DOHH2 (cell line): ENCODE measurements around the gene EPSTI1.

Experiments
- EZH2phosphoT487 ChIP-seq: fragments of 200-600 bp; sonication (generic); IDR thresholded peaks from 2 replicates; pipeline ENCODE4 v1.6.1; 2017; ENCODE audit warnings: borderline replicate concordance, mild to moderate bottlenecking, antibody characterized with exemption, low read length, moderate library complexity, mixed read lengths
- TF ChIP-seq, protein P1 (sequence below): fragments of 200-600 bp; sonication (generic); IDR thresholded peaks from one replicate; pipeline ENCODE4 v1.5.1; 2014; ENCODE audit warnings: antibody characterized with exemption, mild to moderate bottlenecking, low read depth, low read length; ENCODE audit not compliant: poor library complexity, severe bottlenecking

DNA sequence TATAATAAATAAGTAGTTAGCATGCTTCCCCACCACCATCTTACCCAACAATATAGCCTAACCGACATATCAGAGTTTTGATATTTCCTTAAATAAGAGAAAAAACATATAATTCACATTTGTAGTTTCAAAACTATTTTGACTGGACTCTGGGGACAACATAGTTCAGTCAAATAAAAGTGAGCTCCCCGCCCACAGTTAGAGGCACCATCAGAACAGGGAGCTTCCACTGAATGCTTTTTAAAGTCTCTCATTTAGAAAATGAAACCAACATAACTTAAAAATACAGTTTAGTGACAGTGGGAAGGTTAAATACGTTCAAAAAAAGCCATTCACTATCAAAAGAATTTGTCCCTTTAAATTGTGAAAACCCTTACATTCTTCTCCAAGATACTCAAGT lies 92.8 kb downstream of the EPSTI1 start:
- TF ChIP-seq, protein P1, sequence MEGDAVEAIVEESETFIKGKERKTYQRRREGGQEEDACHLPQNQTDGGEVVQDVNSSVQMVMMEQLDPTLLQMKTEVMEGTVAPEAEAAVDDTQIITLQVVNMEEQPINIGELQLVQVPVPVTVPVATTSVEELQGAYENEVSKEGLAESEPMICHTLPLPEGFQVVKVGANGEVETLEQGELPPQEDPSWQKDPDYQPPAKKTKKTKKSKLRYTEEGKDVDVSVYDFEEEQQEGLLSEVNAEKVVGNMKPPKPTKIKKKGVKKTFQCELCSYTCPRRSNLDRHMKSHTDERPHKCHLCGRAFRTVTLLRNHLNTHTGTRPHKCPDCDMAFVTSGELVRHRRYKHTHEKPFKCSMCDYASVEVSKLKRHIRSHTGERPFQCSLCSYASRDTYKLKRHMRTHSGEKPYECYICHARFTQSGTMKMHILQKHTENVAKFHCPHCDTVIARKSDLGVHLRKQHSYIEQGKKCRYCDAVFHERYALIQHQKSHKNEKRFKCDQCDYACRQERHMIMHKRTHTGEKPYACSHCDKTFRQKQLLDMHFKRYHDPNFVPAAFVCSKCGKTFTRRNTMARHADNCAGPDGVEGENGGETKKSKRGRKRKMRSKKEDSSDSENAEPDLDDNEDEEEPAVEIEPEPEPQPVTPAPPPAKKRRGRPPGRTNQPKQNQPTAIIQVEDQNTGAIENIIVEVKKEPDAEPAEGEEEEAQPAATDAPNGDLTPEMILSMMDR: no peak
- no peak for TF ChIP-seq EZH2phosphoT487
